BLaER1 (cell line): Measurements from ENCODE around the gene LSM10.

Experiments used
- H3K27ac ChIP-seq: shearing (Covaris generic); formaldehyde crosslinking; 2 replicates; pipeline ENCODE4 v1.8.1; 2022
- H3K27me3 ChIP-seq: shearing (Covaris generic); formaldehyde crosslinking; 2 replicates; pipeline ENCODE4 v1.8.1; 2022
- H3K36me3 ChIP-seq: shearing (Covaris generic); formaldehyde crosslinking; 2 replicates; pipeline ENCODE4 v1.8.1; 2022
- H3K4me1 ChIP-seq: shearing (Covaris generic); formaldehyde crosslinking; 2 replicates; pipeline ENCODE4 v1.8.1; 2022
- H3K4me2 ChIP-seq: shearing (Covaris generic); formaldehyde crosslinking; 2 replicates; pipeline ENCODE4 v1.8.1; 2022
- H3K4me3 ChIP-seq: shearing (Covaris generic); formaldehyde crosslinking; 2 replicates; pipeline ENCODE4 v1.8.1; 2022
- H3K9ac ChIP-seq: shearing (Covaris generic); formaldehyde crosslinking; 2 replicates; pipeline ENCODE4 v1.8.1; 2022
- H3K9me3 ChIP-seq: shearing (Covaris generic); formaldehyde crosslinking; 2 replicates; pipeline ENCODE4 v1.8.1; 2022
- H4K20me1 ChIP-seq: shearing (Covaris generic); formaldehyde crosslinking; 2 replicates; pipeline ENCODE4 v1.8.1; 2022
- Cebpa-rat ChIP-seq: shearing (Covaris generic); IDR thresholded peaks from 2 replicates; pipeline ENCODE4 v1.8.1; 2022

The LSM10 gene

DNA sequence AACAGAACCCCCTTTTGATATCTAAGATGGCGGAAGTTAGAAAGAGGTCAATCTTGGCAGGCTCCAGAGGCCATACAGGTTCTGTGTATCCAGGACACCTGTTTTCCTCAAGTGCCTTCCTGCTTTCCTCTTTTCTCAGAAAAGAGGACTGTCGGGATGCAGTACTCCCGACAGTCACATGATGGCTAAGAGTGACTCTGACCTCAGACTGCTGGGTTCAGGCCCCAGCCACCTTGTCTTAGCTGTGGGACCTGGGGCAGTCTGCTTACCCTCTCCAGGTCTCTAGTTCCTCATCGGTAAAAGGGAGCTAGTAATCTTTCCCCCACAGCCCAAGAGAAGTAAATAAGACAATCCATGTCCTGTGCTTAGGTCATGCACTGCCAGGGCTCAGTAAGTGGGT is 41.9 kb downstream of the LSM10 start:
- Histone ChIP-seq H3K9me3 (no peaks in the 10 kb centered on the region), H3K4me3 (no peak overlapping the region), H3K4me1 (peaks cover 67% of the 10 kb centered on the region), H4K20me1 (peaks cover 53% of the 10 kb centered on the region), H3K27ac (no peak overlapping the region), H3K9ac (no peak overlapping the region), H3K4me2 (no peak overlapping the region), H3K36me3 (peaks cover 66% of the 10 kb centered on the region), H3K27me3 (no peaks in the 10 kb centered on the region)
- TF ChIP-seq Cebpa-rat = no peak

DNA sequence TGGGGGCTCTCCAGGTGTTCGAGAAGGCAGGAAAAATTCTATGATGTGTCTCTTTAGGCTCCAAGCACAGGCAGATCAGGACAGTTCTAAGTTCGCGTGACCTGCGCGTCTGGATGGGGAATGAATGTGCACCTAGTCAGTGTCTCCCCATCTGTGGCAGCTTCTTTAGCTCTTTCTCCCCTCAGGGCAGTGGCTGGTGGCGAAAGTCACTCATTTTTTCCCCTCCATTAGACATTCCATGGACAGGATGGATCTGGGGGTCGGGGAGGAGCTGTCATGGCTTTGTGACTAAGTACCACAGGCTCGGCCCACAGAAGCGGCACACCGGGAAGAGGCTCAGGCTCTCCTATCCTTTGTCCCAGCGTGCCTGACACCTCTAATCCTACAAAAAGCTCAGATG is 43.2 kb downstream of the LSM10 start:
- no peaks in the 10 kb centered on the region for H3K9me3 ChIP-seq
- peaks cover 44% of the 10 kb centered on the region for H4K20me1 ChIP-seq

DNA sequence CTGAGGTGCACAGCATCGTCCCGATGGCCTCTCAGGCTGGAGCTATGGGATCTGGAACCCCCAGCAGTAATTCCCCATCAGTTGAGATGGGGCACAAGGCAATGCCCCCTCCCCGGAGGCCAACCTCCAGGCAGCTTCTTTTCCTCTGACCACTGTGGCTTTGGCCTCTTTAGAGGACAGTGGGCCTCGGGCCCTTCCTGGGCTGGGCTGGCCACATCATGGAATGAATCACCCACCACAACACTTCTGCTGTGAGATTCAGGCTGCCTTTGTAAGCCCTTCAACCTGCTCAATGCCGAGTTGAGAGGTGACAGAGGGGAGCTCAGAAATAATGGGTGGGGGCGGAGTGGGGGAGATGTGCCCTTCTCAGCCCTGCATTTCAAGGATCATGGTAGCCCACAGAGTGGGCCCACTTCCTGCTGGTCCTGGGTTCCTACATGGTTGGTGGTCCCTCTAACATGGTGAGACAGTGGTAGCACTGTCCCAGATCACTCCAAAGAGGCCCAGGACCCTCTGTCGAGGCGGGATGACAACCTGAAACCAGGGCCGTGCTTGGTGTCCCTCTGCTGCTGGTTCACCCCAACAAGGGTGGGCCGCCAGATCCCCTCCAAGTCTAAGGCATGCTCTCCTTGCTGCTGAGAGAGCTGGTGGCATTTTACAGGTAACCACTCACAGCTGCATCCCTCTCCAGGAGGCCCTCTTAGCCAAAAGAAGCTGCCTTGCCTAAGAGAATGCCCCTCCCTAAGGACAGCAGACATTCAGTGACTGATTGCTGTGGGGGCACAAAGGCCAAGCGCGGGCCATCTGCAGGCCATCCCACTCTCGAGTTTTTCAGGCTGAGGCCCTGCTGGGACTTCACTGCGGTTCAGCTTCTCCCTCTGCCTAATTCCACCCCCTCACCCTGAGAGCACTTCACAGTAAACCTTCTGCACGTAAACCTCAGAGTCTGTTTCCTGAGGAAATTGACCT is 44.5 kb downstream of the LSM10 start:
- no peak overlapping the region for H3K4me3 ChIP-seq
- peaks cover 34% of the 10 kb centered on the region for H4K20me1 ChIP-seq
- H3K36me3 ChIP-seq = peaks cover 73% of the 10 kb centered on the region
- H3K4me1 ChIP-seq = peaks cover 59% of the 10 kb centered on the region
- TF ChIP-seq Cebpa-rat = no peak
- peak overlapping the region; percentile 82; the same call in 1 of the 2 replicates for H3K4me2 ChIP-seq
- no peaks in the 10 kb centered on the region for H3K9me3 ChIP-seq
- no peaks in the 10 kb centered on the region for H3K27me3 ChIP-seq
- no peak overlapping the region for H3K27ac ChIP-seq
- no peak overlapping the region for H3K9ac ChIP-seq

More for the DNA sequence above, 43.2 kb downstream of the LSM10 start:
- H3K4me2 ChIP-seq = no peak overlapping the region
- H3K27ac ChIP-seq = no peak overlapping the region
- H3K4me3 ChIP-seq = no peak overlapping the region
- H3K27me3 ChIP-seq = no peaks in the 10 kb centered on the region
- H3K9ac ChIP-seq = no peak overlapping the region
- H3K4me1 ChIP-seq = peaks cover 66% of the 10 kb centered on the region
- H3K36me3 ChIP-seq = peaks cover 71% of the 10 kb centered on the region
- no peak for TF ChIP-seq Cebpa-rat

DNA sequence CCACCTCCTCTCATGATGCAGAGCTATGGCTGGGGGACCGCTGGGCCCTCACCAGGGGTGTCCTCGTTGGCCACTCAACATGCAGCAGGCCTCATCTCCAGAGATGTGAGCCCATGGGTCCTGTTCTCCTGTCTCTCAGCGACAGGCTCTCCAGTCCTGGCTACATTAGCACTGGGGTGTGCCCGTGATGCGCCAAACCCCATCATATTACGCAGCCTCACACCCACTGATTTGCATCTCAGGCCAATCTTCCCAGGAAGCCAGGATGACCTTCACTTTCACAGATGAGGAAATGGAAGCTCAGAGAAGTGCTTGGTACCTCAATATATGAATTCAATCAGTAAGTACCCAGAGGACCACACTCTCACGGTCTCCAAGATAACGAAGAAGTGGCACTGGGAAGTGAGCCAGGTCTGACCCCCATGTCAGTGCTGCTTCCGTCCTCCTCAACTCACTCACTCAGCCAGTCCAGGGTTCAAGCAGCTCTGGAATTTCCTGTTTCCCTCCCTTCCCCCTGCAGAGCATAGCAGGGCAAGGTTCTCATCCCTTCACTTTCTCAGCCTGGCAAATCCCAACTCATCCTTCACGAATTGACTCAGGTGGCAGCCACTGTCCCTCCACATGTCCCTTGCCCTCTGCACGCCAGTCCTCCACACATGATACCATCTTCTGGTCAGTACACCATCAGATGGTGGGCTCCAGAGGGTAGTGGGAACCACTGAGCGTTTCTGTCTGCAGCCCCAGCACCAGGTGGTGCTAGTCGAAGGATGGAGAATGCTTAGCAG is 45.4 kb downstream of the LSM10 start:
- Histone ChIP-seq H3K27me3 (no peaks in the 10 kb centered on the region), H3K4me1 (peaks cover 56% of the 10 kb centered on the region), H3K4me2 (peak overlapping the region; percentile 82), H3K9me3 (no peaks in the 10 kb centered on the region), H3K27ac (no peak overlapping the region), H3K36me3 (peaks cover 73% of the 10 kb centered on the region), H3K4me3 (no peak overlapping the region), H4K20me1 (peaks cover 25% of the 10 kb centered on the region; the same call in 1 of the 2 replicates), H3K9ac (no peak overlapping the region)
- TF ChIP-seq Cebpa-rat = no peak

DNA sequence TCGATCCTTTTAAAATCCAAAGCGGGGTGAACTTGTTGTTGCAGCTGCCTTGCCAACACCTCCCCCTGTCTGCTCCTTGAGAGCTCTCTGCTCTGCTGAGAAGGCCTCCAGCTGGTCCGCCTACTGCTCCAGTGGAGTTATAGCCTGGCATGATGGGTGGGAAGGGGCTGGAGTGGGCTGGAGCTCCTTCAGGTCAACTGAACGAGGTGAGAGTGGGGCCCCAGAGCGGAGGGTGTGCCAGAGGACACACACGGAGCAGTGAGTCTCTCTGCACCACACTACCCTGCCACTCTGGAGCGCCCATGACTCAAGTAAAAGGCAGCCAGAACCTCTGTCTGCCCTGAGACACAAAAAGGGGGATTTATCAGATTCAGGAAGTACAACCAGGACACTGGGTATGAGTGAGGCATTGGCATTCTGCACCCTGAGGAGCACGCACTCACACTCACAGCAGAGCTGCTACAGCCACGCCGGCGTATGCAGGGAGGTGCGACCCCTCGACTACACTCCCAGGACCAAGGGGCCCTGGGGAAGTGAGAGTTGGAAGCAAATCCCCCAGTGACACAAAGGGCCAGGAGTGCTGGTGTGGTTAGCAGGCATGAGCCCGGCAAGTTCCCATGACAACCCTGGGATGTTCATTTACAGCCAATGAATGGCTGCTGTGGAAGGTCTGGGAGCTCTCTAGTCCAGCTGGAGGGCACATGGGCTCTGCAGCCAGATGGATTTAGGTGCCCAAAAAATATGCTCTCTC is 46.3 kb downstream of the LSM10 start:
- peak overlapping the region; percentile 82 for H3K4me2 ChIP-seq
- H3K36me3 ChIP-seq = peaks cover 72% of the 10 kb centered on the region
- H3K9me3 ChIP-seq = no peaks in the 10 kb centered on the region
- TF ChIP-seq Cebpa-rat = no peak
- peaks cover 51% of the 10 kb centered on the region for H3K4me1 ChIP-seq
- no peaks in the 10 kb centered on the region for H3K27me3 ChIP-seq
- peaks cover 16% of the 10 kb centered on the region; the same call in 1 of the 2 replicates for H4K20me1 ChIP-seq
- no peak overlapping the region for H3K4me3 ChIP-seq
- H3K9ac ChIP-seq = peak overlapping the region; percentile 1; the same call in 1 of the 2 replicates
- H3K27ac ChIP-seq = peak overlapping the region; percentile 44; the same call in 1 of the 2 replicates

DNA sequence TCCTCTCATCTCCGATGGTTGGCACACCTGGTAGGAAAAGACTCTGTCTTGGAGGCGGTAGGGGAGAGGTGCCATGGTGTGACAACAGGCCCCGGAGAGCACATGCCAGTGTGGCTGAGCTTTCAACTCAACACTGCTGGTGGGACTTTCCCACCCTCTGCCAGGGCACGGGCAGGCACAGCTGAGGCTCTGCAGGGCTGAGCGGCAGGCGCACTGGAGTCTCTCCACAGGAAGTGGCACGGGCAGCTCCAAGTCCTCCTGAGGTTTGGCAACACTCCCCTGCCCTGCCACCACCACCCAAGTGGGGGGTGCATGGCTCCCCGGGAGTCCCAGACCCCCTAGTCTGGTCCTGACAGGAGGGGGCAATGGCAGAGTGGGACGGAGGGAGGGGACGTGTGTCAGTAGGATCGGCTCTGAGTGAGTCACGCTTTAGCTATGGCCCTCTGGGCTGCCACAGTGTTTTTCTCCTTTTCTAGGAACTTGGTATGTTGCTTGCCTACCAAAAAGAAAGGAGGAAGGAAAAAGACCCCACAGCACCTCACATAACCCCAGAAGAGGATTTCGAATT is 47.0 kb downstream of the LSM10 start:
- Histone ChIP-seq H4K20me1 (peaks cover 16% of the 10 kb centered on the region; the same call in 1 of the 2 replicates), H3K4me1 (peaks cover 51% of the 10 kb centered on the region), H3K27me3 (no peaks in the 10 kb centered on the region), H3K9me3 (no peaks in the 10 kb centered on the region), H3K4me3 (no peak overlapping the region), H3K9ac (peak overlapping the region; percentile 1; the same call in 1 of the 2 replicates), H3K4me2 (peak overlapping the region; percentile 82), H3K27ac (peak overlapping the region; percentile 44; the same call in 1 of the 2 replicates), H3K36me3 (peaks cover 73% of the 10 kb centered on the region)
- no peak for TF ChIP-seq Cebpa-rat

DNA sequence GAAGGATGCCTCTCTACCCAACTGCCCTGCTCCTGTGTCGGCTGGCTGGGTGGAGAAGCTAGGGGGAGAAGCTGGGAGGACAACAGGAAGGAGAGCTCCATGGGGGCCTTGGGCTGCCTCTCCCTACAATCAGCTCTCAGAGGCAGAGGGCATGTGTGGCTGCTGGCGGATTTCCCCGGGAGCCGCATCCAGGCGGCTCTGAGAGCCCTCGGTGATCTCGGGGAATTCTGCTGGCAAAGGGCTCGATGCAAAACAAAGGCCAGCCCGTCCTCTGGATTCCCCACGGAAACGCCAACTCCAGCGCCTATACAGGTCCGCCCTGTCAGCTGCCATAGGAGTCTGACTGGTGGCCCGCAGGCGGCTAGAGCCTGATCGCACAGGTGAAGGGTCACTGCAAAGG is 47.9 kb downstream of the LSM10 start:
- H3K4me1 ChIP-seq = peaks cover 51% of the 10 kb centered on the region
- no peaks in the 10 kb centered on the region for H3K9me3 ChIP-seq
- peaks cover 16% of the 10 kb centered on the region; the same call in 1 of the 2 replicates for H4K20me1 ChIP-seq
- H3K4me3 ChIP-seq = no peak overlapping the region
- H3K36me3 ChIP-seq = peaks cover 73% of the 10 kb centered on the region
- peak overlapping the region; percentile 82 for H3K4me2 ChIP-seq
- H3K27me3 ChIP-seq = no peaks in the 10 kb centered on the region
- H3K27ac ChIP-seq = peak overlapping the region; percentile 0; the same call in 1 of the 2 replicates
- no peak for TF ChIP-seq Cebpa-rat
- H3K9ac ChIP-seq = 0 out of 2 replicates have a peak overlapping the region, but pooled peaks have one; percentile 1

DNA sequence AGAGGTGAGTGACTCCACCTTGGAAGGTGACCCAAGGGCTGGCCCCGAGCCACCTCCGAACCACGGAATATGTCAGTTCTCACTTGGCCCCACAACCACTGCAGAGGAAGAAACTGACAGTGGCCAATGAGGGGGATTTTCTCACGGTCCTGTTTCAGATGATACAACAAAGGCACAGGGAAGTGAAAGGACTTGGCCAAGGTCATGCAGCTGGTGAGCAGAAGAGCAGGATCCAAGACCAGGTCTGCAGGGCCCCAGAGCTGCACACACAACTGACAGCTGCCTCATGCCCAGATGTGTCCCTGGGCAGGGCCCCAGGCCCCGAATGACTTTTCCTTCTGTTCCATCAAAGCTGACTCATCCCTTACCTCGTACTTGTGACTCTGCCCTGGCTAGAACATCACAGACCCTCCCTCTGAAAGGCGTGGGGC is 48.5 kb downstream of the LSM10 start:
- peaks cover 68% of the 10 kb centered on the region for H3K36me3 ChIP-seq
- no peak overlapping the region for H3K27ac ChIP-seq
- no peak overlapping the region for H3K4me3 ChIP-seq
- H3K27me3 ChIP-seq = no peaks in the 10 kb centered on the region
- H4K20me1 ChIP-seq = peaks cover 16% of the 10 kb centered on the region; the same call in 1 of the 2 replicates
- H3K4me1 ChIP-seq = peaks cover 51% of the 10 kb centered on the region
- no peak overlapping the region; the same call in 1 of the 2 replicates for H3K9ac ChIP-seq
- no peak for TF ChIP-seq Cebpa-rat
- no peaks in the 10 kb centered on the region for H3K9me3 ChIP-seq
- H3K4me2 ChIP-seq = no peak overlapping the region
